NCI-H2227 (cell line): ENCODE measurements around the gene CALHM3.
A peak's percentile ranks its signal among the peaks of the same experiment; 100 is the strongest.

ENCODE experiments used
- DNase-seq: peaks from one replicate; lab custom pipeline; 2025; ENCODE audit not compliant: unreplicated experiment; lab: John Stamatoyannopoulos, UW

The CALHM3 gene

DNA sequence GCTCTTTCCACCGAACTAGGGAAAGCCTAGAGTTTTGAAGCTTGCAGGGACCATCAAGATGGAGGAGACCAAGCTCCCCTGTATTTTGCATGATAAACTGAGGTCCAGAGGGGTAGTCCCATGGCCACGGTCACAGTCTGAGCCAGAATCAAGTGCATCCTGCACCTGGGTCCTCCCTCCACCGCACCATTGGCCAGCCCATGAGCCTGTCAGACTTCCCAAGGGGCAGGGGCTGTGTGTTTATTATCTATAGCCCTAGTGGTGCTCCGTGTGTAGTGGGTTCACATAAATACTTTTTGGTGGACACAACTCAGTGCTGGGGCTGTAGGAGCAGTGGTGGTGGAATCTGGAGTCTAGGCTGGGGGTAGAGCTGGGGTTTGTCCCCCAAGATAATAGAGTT lies 3.6 kb downstream of the CALHM3 start:
- no peak for DNase-seq

DNA sequence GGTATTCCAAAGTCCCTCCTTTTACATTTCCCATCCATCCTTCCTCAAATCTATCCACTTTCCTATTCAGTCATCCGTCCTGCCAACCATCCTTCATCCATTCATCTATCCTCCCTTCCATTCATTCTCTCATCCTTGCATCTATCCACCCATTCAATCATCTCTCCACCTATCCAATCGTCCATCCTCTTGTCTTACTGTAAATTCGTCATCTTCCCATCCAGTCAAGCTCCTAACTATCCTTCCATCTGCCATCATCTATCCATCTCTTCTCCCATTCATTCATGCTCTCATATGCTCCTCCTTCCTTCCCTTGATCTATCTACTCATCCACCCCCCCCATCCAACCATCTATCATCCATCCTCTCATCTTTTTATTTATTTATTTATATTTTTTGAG lies 5.0 kb downstream of the CALHM3 start:
- DNase-seq = no peak

- DNase-seq = no peak
Measured at GRCh38 chr10:103473261-103473671, 5.8 kb downstream of the CALHM3 start.

DNA sequence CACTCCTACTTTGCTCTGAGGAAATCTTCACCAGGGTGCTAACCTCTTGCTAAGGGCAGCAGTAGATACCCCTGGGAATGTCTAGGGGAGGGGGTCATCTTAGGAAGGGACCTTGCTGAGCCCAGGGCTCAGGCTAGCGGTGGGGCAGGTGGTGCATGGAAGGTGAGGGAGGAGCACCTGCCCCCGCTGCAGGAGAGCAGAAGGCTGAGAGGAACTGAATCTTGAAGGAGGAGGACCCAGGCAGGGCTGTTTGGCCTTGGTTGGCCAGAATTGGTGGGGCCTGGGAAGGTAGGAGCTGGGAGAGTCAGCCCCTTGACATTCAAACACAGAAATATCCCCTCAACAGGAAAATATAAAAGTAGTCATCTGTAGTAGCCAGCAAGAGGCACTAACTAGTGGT lies 7.0 kb downstream of the CALHM3 start:
- no peak for DNase-seq

DNA sequence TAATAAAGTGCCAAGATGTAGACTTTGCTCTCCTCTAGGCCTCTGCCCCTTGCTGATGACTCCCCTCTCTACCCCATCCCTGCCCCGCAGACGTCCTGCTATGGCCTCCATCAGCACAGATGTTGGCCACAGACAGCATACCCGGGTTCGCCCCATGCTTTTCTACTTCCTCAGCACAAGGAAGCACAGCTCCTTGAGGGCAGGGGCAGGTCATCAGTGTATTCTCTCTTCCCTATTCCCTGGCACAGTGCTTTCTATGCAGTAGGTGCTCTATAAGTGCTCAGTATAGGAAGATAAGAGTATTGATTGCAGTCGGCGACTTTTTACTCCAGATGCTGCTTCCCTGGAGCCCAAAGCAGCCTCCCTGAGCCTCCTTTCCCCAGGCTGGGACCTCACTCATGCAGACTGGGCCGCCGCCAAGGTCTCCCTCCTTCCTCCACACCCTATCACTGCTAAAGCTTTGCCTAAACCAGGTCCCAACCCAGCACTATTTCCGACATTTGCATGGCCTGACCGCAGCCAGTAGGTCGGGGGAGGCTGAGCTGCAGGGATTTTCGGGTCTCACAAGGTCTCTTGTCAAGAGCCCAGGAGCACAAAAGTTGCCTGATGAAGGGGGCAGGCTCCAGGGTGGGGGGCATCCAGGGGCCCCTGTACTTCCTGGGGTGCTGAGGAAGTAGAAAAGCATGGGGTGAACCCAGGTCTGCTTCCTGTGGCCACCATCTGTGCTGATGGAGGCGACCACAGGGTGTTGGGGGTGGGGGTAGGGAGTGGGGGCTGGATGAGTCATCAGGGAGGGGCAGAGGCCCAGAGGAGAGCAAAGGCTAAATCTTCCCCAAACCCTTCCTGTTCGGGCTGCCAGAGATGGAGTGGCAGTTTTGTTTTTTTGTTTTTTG lies 8.0 kb downstream of the CALHM3 start:
- DNase-seq = no peak

GRCh38 chr10:103469201-103469600 lies 9.8 kb downstream of the CALHM3 start:
- no peak for DNase-seq

DNA sequence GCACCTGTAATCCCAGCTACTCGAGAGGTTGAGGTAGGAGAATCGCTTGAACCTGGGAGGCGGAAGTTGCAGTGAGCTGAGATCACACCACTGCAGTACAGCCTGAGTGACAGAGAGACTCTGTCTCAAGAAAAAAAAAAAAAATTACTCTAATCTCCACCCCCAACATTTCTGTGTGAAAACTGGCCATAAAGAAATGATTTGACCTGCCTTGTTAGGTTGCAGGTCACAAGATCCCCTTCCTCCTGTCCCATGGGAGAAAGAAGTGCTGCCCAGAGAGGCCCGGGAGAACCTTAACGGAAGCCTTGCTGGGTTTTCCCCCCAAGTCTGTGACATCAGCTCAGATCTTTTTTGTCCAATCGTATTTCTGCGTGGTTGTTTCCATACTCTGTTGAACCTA lies 11.6 kb downstream of the CALHM3 start:
- no peak for DNase-seq

DNA sequence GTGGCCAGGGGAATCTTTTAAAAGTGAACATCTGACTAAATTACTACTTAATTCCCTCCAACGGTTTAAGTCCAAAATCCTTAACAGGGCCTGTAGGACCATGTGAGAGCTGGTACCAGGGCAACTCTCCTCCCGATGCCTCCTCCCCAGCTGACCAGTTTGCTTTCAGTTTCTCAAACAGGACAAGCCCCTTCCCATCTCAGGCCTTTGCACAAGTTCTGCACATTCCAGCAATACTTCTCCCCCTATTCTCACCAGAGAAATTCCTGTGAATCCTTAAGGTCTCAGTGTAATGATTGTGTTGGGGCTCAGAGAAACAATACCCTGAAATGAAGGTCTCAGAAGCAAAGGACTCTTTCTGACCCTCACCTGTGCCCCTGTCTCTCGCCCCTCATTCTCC lies 12.3 kb downstream of the CALHM3 start:
- no peak for DNase-seq

GRCh38 chr10:103465411-103466179 lies 13.4 kb downstream of the CALHM3 start:
- DNase-seq = no peak

GRCh38 chr10:103463499-103463898 lies 15.5 kb downstream of the CALHM3 start:
- no peak for DNase-seq

- DNase-seq = no peak
Measured at GRCh38 chr10:103459615-103460014, 19.4 kb downstream of the CALHM3 start.

DNA sequence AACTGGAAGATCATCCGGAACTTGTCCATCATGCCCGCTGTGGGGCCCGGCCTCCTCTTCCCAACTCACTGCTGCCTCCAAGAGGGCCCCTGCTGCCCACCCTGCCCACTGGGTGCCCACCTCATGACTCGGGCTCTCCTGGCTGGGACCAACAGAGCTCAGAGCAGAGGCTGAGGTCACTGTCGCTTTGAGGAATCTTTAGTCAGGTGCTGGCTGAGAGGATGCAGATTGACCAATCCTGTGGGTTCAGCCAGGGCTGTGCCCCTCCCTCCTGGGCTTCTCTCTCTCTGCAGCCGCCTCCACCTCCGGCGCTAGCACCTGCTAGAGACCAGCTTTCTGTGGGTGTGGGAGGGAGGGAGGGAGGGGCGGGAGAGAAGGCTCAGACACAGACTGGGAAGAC lies 20.3 kb downstream of the CALHM3 start, which contains the start of gene CALHM1:
CALHM1 (minus strand) TSS at position 181 of the 400 bp plus-strand sequence; CDS start at position 32, 149 bp downstream.
- DNase-seq = peak; percentile 54

DNA sequence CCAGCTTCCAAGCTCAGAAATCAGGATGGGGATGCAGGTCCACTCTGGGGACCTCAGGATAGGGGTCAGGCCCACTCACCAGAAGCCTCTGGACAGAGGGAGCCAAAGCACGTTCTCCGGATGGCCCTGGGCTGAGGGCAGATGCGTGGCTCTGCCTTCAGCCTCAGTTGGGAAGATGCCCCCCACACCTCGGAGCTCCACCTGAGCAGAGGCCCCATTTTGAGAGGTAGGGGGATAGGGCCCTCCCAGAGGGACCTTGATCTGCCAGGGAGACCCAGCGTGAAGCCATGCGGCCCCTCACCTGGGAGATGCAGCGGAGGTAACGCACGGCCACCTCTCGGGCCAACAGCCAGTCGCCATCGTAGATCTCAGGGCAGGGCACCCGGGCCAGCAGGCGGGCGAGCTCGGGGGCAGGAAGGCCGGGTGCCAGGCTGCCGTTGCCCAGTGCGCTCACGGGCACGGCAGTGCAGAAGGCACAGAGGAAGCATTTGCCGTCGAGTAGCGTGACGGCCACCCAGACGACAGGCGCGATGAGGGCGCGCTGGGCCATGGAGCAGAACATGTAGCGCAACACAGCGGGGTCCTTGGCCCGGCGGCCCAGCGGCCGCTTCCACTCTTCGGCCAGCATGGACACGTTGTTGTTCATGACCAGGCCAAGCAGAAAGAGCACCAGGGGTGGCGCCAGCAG lies 21.0 kb downstream of the CALHM3 start:
- DNase-seq = no peak

GRCh38 chr10:103457176-103457712 lies 21.8 kb downstream of the CALHM3 start:
- no peak for DNase-seq

DNA sequence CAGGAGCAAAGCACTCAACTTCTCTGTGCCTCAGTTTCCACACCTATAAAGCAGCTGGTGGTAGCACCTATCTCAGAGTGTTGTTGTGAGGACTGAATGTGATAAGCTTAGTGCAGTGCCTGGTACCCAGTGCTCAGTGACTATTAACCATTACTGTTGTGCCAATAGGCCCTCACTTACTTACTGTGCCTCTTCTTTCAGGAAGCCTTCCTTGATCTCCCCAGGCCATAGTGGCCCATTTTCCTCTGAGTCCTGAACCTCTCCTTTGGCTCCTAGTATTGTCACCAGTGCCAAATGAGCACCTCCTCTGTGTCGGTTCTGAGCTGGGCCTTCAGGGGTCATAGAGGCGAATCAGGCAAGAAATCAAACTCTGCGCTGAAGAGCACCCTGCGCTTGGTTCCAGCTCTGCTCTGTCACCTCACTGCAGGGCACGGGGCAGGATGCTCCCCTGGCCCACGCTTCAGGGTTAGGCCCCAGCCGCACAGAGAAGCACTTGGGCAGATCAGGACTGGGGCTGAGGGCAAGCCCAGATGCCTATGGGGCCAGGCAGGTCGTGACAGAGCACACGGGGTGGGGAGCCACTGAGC lies 22.9 kb downstream of the CALHM3 start:
- DNase-seq = no peak

GRCh38 chr10:103455235-103455634 lies 23.8 kb downstream of the CALHM3 start:
- DNase-seq = no peak

GRCh38 chr10:103454026-103454425 lies 25.0 kb downstream of the CALHM3 start:
- DNase-seq = no peak

DNA sequence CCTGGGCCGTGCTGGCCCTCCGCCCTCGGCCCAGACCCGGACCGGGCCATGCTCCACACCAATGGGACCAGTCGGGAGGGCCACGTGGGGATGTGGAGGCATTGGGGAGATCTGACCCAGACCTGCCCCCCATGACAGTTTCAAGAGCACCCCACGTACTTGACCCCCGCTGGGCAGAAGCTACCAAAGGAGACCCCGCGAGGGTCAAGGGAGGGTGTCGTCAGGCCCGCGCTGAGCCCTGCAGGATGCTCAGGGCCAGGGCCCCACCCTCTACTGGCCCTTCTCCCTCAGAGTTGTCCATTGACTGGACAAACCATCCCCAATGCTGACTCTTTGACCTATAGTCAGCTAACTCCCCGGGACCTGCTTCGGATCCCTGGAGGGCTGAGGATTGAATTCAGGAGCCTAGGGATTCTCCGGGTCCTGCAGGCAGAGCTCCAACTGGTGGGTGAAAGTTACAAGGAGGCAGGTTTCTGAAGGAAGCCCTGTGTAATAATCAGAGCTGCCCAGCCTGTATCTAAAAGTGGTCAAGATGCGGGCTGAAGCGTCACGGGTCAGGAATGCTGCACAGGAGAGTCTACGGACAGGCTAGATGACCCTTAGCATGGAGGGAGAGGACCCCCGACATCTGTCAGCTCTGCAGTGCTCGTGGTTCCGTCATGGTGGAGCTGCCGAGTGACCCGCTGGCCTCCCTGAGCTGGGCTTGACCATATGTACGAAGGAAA lies 26.4 kb downstream of the CALHM3 start:
- no peak for DNase-seq

- peak; percentile 70 for DNase-seq
Measured at GRCh38 chr10:103451831-103452505, 27.1 kb downstream of the CALHM3 start, which contains the start of gene CALHM2. Gene CALHM2 (minus strand): TSS chr10:103452370. CDS start chr10:103449941, 2,429 bp downstream.
